GM23338 (cell line): Measurements from ENCODE around the gene TXLNB. TPM values are rescaled to one million over a fixed set of nuclear protein-coding genes. Genes with fewer than 3 reads are reported as not detected.

Source experiments
- ATAC-seq: fragments of 200-7000 bp; cut with Tn5 transposase; 3 replicates; pipeline ENCODE4 v1.9.1; 2020
- DNase-seq: peaks from one replicate; pipeline ENCODE4 v3.0.0-alpha.2; 2015; ENCODE audit warnings: low spot score
- H2AFZ ChIP-seq: fragments of 200-600 bp; sonication (generic); 2 replicates; pipeline ENCODE4 v1.8.0; 2016; ENCODE audit warnings: antibody characterized with exemption, mild to moderate bottlenecking, moderate library complexity
- H3F3A ChIP-seq: fragments of 200-600 bp; sonication (generic); replicated peaks from 2 replicates; pipeline ENCODE4 v1.8.0; 2017; ENCODE audit warnings: antibody characterized with exemption, mixed run types, low read depth
- H3K27ac ChIP-seq: fragments of 200-600 bp; sonication (generic); 2 replicates; pipeline ENCODE4 v1.6.1; 2016; ENCODE audit warnings: low read depth
- H3K27me3 ChIP-seq: fragments of 200-600 bp; sonication (generic); 2 replicates; pipeline ENCODE4 v1.8.0; 2016; ENCODE audit warnings: mild to moderate bottlenecking, mixed run types, moderate library complexity; ENCODE audit not compliant: insufficient read depth
- H3K36me3 ChIP-seq: fragments of 200-600 bp; sonication (generic); 2 replicates; pipeline ENCODE4 v1.8.0; 2016; ENCODE audit warnings: mild to moderate bottlenecking; ENCODE audit not compliant: insufficient read depth
- H3K4me1 ChIP-seq: fragments of 200-600 bp; sonication (generic); 2 replicates; pipeline ENCODE4 v1.8.0; 2016; ENCODE audit warnings: mild to moderate bottlenecking, moderate library complexity; ENCODE audit not compliant: insufficient read depth
- H3K4me2 ChIP-seq: fragments of 200-600 bp; sonication (generic); 2 replicates; pipeline ENCODE4 v1.7.1; 2017; ENCODE audit warnings: mixed run types
- H3K4me3 ChIP-seq: fragments of 200-600 bp; sonication (generic); 2 replicates; pipeline ENCODE4 v1.6.1; 2016; ENCODE audit warnings: mixed run types
- H3K79me2 ChIP-seq: fragments of 200-600 bp; sonication (generic); replicated peaks from 2 replicates; pipeline ENCODE4 v1.8.0; 2017; ENCODE audit warnings: mild to moderate bottlenecking; ENCODE audit not compliant: insufficient read depth
- H3K9me2 ChIP-seq: fragments of 200-600 bp; sonication (generic); 2 replicates; pipeline ENCODE4 v1.8.0; 2017; ENCODE audit not compliant: insufficient read depth
- H4K20me1 ChIP-seq: fragments of 200-600 bp; sonication (generic); replicated peaks from 2 replicates; pipeline ENCODE4 v1.8.0; 2017; ENCODE audit warnings: mild to moderate bottlenecking; ENCODE audit not compliant: insufficient read depth
- H3K27ac Mint-ChIP-seq: 2 replicates; pipeline ENCODE4 v1.8.0; 2020; ENCODE audit warnings: inconsistent platforms, mild to moderate bottlenecking, moderate library complexity, mixed read lengths
- H3K27me3 Mint-ChIP-seq: 3 replicates; pipeline ENCODE4 v1.8.0; 2022; ENCODE audit warnings: low read depth, mild to moderate bottlenecking, moderate library complexity, mixed read lengths, inconsistent platforms; ENCODE audit not compliant: insufficient read depth, poor library complexity
- H3K36me3 Mint-ChIP-seq: 3 replicates; pipeline ENCODE4 v1.8.0; 2021; ENCODE audit warnings: low read depth, mild to moderate bottlenecking, inconsistent platforms, moderate library complexity, mixed read lengths
- H3K4me1 Mint-ChIP-seq: 3 replicates; pipeline ENCODE4 v1.8.0; 2020; ENCODE audit warnings: mild to moderate bottlenecking, inconsistent platforms, mixed read lengths
- H3K4me3 Mint-ChIP-seq: 3 replicates; pipeline ENCODE4 v1.8.0; 2021; ENCODE audit warnings: moderate library complexity, mild to moderate bottlenecking, inconsistent platforms, mixed read lengths
- H3K9me3 Mint-ChIP-seq: 3 replicates; pipeline ENCODE4 v1.8.0; 2020; ENCODE audit warnings: moderate library complexity, mild to moderate bottlenecking, inconsistent platforms, mixed read lengths
- CREB1 ChIP-seq: fragments of 250-450 bp; sonication (Bioruptor Pico); IDR thresholded peaks from 2 replicates; pipeline ENCODE4 v1.5.0; 2020; ENCODE audit warnings: low read depth, mild to moderate bottlenecking, moderate library complexity
- EZH2 ChIP-seq: fragments of 200-600 bp; sonication (generic); IDR thresholded peaks from one replicate; pipeline ENCODE4 v1.8.0; 2017; ENCODE audit warnings: antibody characterized with exemption, mild to moderate bottlenecking, low read depth; ENCODE audit not compliant: unreplicated experiment
- EZH2phosphoT487 ChIP-seq: fragments of 200-600 bp; sonication (generic); IDR thresholded peaks from one replicate; pipeline ENCODE4 v1.8.1; 2018; ENCODE audit warnings: antibody characterized with exemption; ENCODE audit not compliant: unreplicated experiment
- NANOG ChIP-seq: IDR thresholded peaks from 2 replicates; pipeline ENCODE4 v1.6.1; 2016; ENCODE audit warnings: antibody characterized with exemption, borderline replicate concordance
- POLR2AphosphoS5 ChIP-seq: IDR thresholded peaks from 2 replicates; pipeline ENCODE4 v1.6.1; 2016; ENCODE audit warnings: antibody characterized with exemption, low read depth
- STAT1 ChIP-seq: IDR thresholded peaks from one replicate; pipeline ENCODE4 v1.6.1; 2016; ENCODE audit warnings: antibody characterized with exemption; ENCODE audit not compliant: unreplicated experiment
- ZNF114 ChIP-seq: fragments of 250-450 bp; sonication (Bioruptor Pico); IDR thresholded peaks from 2 replicates; pipeline ENCODE4 v1.5.0; 2020; ENCODE audit warnings: mild to moderate bottlenecking, moderate library complexity
- ZNF462 ChIP-seq: fragments of 250-450 bp; sonication (Bioruptor Pico); IDR thresholded peaks from 2 replicates; pipeline ENCODE4 v1.5.0; 2020; ENCODE audit warnings: mild to moderate bottlenecking, moderate library complexity
- polyA plus RNA-seq: library from polyadenylated mRNA; unstranded; fragments of >200 nt; fragmentation: Nextera tagmentation; extraction: Ambion mirVana; gene quantifications from 2 replicates; pipeline ENCODE4 v1.2.1, GENCODE V29; 2016
- total RNA-seq: library from RNA; depleted of rRNA; stranded (reverse); fragments of >200 nt; shearing (Covaris generic); gene quantifications from 2 replicates; pipeline ENCODE4 v1.2.3, GENCODE V29; 2014
- TF ChIP-seq, protein P1 (sequence below), 2 experiments: fragments of 200-600 bp in 1 of 2; sonication (generic) in 1 of 2; conservative IDR thresholded peaks; 2 replicates each; pipeline versions ENCODE4 v1.5.1 to v1.6.1; 2016 to 2017; ENCODE audit warnings: antibody characterized with exemption in 2 of 2, low read depth in 2 of 2, mild to moderate bottlenecking in 2 of 2, moderate library complexity in 1 of 2

Gene TXLNB
- total and polyA plus RNA-seq, 2 experiments from 2014 or later = 0.11 to 0.28 TPM

GRCh38 chr6:139336488-139336887 is 44.7 kb upstream of the TXLNB start (continued):
- TF ChIP-seq ZNF462 (CRISPR knock-in tag) (no peak), EZH2 (no peak), STAT1 (no peak), CREB1 (CRISPR knock-in tag) (no peak), EZH2phosphoT487 (no peak), POLR2AphosphoS5 (no peak), NANOG (no peak)

DNA sequence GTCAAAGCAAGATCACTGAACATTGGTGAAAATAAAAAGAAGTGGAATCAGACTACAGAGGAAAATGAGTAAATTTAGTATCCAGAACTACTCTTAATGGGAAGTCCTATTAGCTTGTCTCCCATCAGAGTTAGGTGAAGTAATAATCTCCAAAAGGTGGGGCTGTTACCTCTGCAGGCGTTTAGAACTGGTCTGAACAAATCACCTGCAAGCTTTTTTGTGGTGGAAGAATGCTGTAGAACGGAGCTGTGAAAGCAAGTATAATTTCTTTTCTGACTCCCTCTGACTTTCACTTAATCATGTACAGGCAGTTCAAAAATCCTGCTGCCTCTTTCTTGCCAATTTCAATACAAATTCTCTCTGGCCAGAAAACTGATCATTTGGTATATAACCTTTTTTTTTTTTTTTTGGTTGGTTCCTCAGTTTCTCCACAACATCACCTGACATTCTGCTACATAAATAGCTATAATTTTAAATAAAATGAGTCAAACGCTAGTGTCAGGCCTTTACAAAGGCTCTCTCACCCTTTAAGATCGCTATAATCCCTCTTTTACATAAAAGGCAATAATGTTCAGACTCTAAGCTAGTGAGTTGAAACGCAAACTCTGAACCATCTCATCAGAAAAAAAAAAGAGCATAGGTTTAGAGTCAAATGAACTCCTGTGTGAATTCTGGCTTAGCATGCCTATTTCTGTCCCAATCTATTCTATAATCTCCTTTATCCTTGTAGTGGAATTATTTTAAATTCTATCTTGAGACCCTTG is 43.8 kb upstream of the TXLNB start:
- Mint-ChIP-seq H3K4me1 (peaks cover 5% of the 10 kb centered on the region; the same call in 2 of the 3 replicates), H3K9me3 (no peaks in the 10 kb centered on the region), H3K4me3 (no peak overlapping the region), H3K27ac (no peak overlapping the region), H3K27me3 (peaks cover 4% of the 10 kb centered on the region), H3K36me3 (no peaks in the 10 kb centered on the region; the same call in 2 of the 3 replicates)
- no peak overlapping the region for H3K4me3 ChIP-seq
- H3K27me3 ChIP-seq = no peaks in the 10 kb centered on the region
- H3K4me1 ChIP-seq = no peaks in the 10 kb centered on the region
- H3K4me2 ChIP-seq = no peak overlapping the region
- H3K36me3 ChIP-seq = no peaks in the 10 kb centered on the region
- no peaks in the 10 kb centered on the region for H3F3A ChIP-seq
- no peaks in the 10 kb centered on the region for H3K79me2 ChIP-seq
- no peak overlapping the region for H3K27ac ChIP-seq
- ATAC-seq (no peak), DNase-seq (no peak)
- H3K9me2 ChIP-seq = no peaks in the 10 kb centered on the region
- H2AFZ ChIP-seq = no peak overlapping the region
- H4K20me1 ChIP-seq = no peaks in the 10 kb centered on the region
- TF ChIP-seq CREB1 (CRISPR knock-in tag) = no peak
- TF ChIP-seq ZNF114 (CRISPR knock-in tag) = no peak
- TF ChIP-seq, protein P1, sequence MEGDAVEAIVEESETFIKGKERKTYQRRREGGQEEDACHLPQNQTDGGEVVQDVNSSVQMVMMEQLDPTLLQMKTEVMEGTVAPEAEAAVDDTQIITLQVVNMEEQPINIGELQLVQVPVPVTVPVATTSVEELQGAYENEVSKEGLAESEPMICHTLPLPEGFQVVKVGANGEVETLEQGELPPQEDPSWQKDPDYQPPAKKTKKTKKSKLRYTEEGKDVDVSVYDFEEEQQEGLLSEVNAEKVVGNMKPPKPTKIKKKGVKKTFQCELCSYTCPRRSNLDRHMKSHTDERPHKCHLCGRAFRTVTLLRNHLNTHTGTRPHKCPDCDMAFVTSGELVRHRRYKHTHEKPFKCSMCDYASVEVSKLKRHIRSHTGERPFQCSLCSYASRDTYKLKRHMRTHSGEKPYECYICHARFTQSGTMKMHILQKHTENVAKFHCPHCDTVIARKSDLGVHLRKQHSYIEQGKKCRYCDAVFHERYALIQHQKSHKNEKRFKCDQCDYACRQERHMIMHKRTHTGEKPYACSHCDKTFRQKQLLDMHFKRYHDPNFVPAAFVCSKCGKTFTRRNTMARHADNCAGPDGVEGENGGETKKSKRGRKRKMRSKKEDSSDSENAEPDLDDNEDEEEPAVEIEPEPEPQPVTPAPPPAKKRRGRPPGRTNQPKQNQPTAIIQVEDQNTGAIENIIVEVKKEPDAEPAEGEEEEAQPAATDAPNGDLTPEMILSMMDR (conservative IDR thresholded peaks at IDR 0.05; ENCODE audit: low read depth in 2 of 2) = no peak
